Stimulated activated CD4-positive, alpha-beta T cell treated with anti-CD3 and anti-CD28 coated beads, TNF-alpha, amount 100 ng/mL, for 48 hours (primary cell): ENCODE measurements around the gene NXN.
"Not testable (repeated sequence)": the region's sequence is repeated elsewhere in the genome, so short reads cannot be mapped to it uniquely, and the experiment has no call there.

Experiments
- DNase-seq, 3 donors: peaks; one replicate each; pipeline ENCODE4 v3.0.0-alpha.2; 2020; ENCODE audit warnings: low read depth in 3 of 3

Gene NXN

GRCh38 chr17:830381-830780 is 149.2 kb downstream of the NXN start:
- no peak for DNase-seq

- DNase-seq, result not testable (repeated sequence)
Observed at GRCh38 chr17:829614-830013, 150.0 kb downstream of the NXN start.

- DNase-seq, result no peak
Observed at GRCh38 chr17:828761-829160, 150.8 kb downstream of the NXN start.

GRCh38 chr17:826778-827177 is 152.8 kb downstream of the NXN start:
- DNase-seq, result no peak

- DNase-seq, result no peak
Observed at GRCh38 chr17:825216-825615, 154.4 kb downstream of the NXN start.

- no peak for DNase-seq
Observed at GRCh38 chr17:824378-824777, 155.2 kb downstream of the NXN start.

GRCh38 chr17:823501-823902 is 156.1 kb downstream of the NXN start:
- DNase-seq, result no peak

GRCh38 chr17:819251-819650 is 160.3 kb downstream of the NXN start:
- DNase-seq, result no peak

GRCh38 chr17:814371-814770 is 165.2 kb downstream of the NXN start:
- no peak for DNase-seq

- DNase-seq, result no peak
Observed at GRCh38 chr17:812638-813204, 166.9 kb downstream of the NXN start.

GRCh38 chr17:811051-811784 is 168.4 kb downstream of the NXN start:
- no peak for DNase-seq

- no peak for DNase-seq
Observed at GRCh38 chr17:807523-808294, 171.9 kb downstream of the NXN start.

GRCh38 chr17:806781-807522 is 172.6 kb downstream of the NXN start:
- no peak for DNase-seq

- no peak for DNase-seq
Observed at GRCh38 chr17:806346-806745, 173.2 kb downstream of the NXN start.

- not testable (repeated sequence) for DNase-seq
Observed at GRCh38 chr17:805886-806285, 173.7 kb downstream of the NXN start.

- no peak for DNase-seq
Observed at GRCh38 chr17:804541-805435, 174.8 kb downstream of the NXN start.

GRCh38 chr17:802901-803881 is 176.4 kb downstream of the NXN start:
- no peak for DNase-seq

GRCh38 chr17:802481-802880 is 177.1 kb downstream of the NXN start:
- DNase-seq, result no peak

GRCh38 chr17:801660-802059 is 177.9 kb downstream of the NXN start:
- no peak for DNase-seq
